LNCaP clone FGC (cell line): ENCODE data around the gene MXD3.

Source experiments
- DNase-seq: peaks from one replicate; pipeline ENCODE4 v3.0.0-alpha.2; 2011; ENCODE audit warnings: low read depth
- H3K4me3 ChIP-seq: 2 replicates; pipeline ENCODE4 v1.5.1; 2011; ENCODE audit warnings: mild to moderate bottlenecking, low read depth, low read length, control low read depth
- TF ChIP-seq, protein P1 (sequence below): IDR thresholded peaks from 2 replicates; pipeline ENCODE4 v1.5.1; 2012; ENCODE audit warnings: mild to moderate bottlenecking; ENCODE audit not compliant: control insufficient read depth, insufficient read depth; ENCODE audit errors: extremely low read depth

MXD3 gene

DNA sequence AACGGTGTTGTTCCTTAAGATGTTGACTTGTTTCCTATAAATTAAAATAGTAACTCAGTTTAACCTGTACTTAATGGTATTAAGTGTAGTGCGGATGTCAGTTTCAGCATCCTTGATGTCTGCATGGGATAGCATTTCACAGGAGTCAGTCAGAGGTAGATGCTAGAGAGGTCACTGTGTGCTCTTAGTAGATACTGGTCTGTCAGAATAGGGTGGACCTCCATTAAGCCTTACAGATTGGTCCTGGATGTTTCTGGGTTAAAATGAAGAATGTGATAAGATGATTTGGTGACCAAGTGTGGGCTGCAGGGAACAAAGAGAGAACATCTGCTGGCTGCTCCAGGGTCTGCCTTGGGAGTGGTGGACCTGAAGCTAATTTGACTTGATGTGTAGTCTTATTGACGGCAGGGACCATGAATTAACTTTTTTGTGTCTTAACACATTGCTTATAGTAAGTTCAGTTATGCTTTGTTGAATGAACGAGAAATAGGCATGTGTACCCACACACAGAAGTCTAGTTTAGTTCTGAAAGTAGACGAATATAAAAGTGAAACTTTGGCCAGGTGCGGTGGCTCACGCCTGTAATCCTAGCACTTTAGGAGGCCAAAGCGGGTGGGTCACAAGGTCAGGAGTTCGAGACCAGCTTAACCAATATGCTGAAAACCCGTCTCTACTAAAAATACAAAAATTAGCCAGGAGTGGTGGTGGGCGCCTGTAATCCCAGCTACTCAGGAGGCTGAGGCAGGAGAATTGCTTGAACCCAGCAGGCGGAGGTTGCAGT is 20.7 kb downstream of the MXD3 start:
- no peak overlapping the region for H3K4me3 ChIP-seq
- TF ChIP-seq, protein P1, sequence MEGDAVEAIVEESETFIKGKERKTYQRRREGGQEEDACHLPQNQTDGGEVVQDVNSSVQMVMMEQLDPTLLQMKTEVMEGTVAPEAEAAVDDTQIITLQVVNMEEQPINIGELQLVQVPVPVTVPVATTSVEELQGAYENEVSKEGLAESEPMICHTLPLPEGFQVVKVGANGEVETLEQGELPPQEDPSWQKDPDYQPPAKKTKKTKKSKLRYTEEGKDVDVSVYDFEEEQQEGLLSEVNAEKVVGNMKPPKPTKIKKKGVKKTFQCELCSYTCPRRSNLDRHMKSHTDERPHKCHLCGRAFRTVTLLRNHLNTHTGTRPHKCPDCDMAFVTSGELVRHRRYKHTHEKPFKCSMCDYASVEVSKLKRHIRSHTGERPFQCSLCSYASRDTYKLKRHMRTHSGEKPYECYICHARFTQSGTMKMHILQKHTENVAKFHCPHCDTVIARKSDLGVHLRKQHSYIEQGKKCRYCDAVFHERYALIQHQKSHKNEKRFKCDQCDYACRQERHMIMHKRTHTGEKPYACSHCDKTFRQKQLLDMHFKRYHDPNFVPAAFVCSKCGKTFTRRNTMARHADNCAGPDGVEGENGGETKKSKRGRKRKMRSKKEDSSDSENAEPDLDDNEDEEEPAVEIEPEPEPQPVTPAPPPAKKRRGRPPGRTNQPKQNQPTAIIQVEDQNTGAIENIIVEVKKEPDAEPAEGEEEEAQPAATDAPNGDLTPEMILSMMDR, result no peak
- DNase-seq, result no peak

DNA sequence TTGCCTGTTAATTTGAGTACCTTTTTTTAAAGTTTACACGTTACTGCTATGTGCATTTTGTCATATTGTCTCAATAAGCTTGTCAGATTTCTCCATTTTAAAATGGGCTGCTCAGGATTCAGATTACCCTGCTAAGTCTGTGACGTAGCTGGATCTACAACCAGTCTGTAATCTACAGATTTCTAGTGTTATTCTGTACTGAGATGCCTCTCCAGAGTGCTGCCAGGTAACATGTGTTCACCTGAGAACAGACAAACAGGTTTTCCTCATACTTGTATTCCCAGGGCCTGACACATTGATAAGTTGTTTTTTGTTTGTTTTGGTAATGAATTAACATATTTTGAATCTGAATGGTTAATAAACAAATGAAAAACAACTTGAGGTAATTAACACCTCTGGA is 23.5 kb downstream of the MXD3 start:
- TF ChIP-seq, protein P1, result no peak
- H3K4me3 ChIP-seq, result no peak overlapping the region
- DNase-seq, result no peak

DNA sequence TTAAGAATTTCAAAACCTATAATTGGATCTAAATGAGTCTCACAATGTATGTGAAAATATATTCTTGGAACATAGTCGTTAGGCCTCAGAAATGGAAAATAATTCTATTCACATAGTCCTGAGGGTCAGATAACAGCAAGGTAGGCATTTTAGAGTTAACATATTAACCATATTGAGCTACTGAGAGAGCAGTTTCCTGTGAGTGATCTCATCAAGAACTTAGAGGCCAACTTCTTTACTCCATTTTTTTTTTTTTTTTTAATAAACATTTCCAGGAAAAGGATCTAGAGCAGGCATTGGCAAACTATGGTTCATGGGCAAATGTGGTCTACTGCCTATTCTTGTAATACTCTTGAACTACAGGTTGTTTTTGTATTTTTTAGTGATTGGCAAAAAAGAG is 34.8 kb downstream of the MXD3 start:
- DNase-seq, result no peak
- TF ChIP-seq, protein P1, result no peak

DNA sequence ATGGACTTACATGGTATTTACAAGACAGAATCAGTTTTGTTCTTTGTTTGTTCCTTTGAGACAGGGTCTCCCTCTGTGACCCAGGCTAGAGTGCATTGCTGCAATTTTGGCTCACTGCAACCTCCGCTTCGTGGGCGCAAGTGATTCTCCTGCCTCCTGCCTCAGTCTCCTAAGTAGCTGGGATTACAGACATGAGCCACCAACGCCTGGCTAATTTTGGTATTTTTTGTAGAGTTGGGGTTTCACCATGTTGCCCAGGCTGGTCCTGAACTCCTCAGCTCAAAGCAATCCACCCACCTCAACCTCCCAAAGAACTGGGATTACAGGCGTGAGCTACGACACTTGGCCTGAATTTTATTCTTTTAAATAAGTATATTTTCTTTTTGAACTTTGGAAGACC is 35.8 kb downstream of the MXD3 start:
- TF ChIP-seq, protein P1, result no peak
- DNase-seq, result no peak
- H3K4me3 ChIP-seq, result no peak overlapping the region

More for the DNA sequence above, 34.8 kb downstream of the MXD3 start:
- no peak overlapping the region for H3K4me3 ChIP-seq

DNA sequence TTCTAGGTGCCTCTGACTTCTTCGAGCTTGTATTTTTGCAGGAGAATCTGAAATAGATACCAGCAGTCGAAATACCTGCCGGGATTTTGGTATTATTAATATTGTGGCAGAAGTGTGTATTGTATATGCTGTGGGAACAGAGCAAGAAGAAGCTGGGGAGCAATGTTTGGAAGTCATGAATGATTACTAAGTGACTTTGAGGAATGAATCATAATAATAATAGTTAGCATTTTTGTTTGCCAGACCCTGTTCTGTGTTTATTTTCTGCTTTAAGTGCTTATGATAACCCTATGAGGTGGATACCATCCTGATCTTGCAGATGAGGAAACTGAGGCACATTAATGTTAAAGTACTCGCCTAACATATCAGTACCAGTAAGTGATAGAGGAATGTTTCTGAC is 40.6 kb downstream of the MXD3 start:
- TF ChIP-seq, protein P1, result no peak
- DNase-seq, result no peak
- no peak overlapping the region for H3K4me3 ChIP-seq

DNA sequence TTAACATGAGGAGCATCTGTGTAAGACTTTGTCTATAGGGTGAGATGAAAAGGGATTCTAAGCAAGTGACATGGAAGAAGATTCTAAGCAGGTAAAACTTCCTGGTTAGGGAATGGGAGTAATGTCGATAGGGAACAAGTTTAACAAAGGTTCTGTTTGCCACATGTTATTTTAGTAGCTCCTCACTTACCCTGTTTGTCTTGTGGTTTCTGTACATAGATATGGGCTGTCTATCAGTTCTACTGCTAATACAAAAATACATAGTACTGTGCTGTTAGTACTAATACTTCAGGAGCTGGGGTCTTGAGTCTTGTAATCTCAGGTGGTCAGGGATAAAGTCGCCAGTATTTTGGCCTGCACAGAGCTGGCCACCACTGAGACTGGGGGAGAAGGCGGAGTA is 41.0 kb downstream of the MXD3 start:
- no peak overlapping the region for H3K4me3 ChIP-seq
- DNase-seq, result no peak
- TF ChIP-seq, protein P1, result no peak

DNA sequence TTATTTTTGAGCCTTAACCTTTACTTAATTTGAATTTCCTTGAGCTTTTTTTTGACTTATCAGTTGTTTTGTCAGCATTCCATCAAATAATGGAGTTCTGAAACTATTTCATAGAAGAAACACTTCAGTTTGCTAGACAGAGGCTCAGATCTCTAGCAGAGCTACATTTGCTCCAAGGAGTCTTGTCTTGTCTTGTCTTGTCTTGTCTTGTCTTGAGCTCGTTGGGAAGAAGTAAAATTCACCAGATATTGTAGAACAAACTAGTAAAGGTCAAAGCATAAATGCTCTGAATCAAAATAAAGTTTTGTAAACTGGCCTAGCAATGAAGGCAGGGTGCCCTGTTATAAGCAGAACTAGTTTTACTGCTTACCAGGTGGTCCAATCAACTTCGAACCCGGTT is 41.7 kb downstream of the MXD3 start:
- TF ChIP-seq, protein P1, result no peak
- no peak for DNase-seq
- no peak overlapping the region for H3K4me3 ChIP-seq
